ENCODE results near the gene SPATS1. TPM values are rescaled to one million over a fixed set of nuclear protein-coding genes. Genes with fewer than 3 reads are reported as not detected.
A peak's percentile ranks its signal among the peaks of the same experiment; 100 is the strongest.

SPATS1 gene
- total and polyA plus RNA-seq, 2 of the 13 experiments (the other 11 are each of a cell fraction or from before 2014, with no cell fraction given): not detected

GRCh38 chr6:44312901-44313788 lies 29.3 kb upstream of the SPATS1 start, which contains the start of gene AARS2:
Gene AARS2, minus strand, starts transcription at chr6:44313347. Its CDS starts 24 bp downstream, at chr6:44313323.
- FAIRE-seq (peak; percentile 87), ATAC-seq (peak; percentile 96), DNase-seq (ENCODE audit: low spot score) (peak; percentile 87)
- peak within 1 kb of the TSS; percentile 73 for H2AFZ ChIP-seq (ENCODE audit: low read length)
- in situ Hi-C loops (cut with HindIII; ENCODE audit: extremely low pct_ligation_motif_present, low pct_unique_long_range_greater_than_20kb) (loop anchor here (5.0 kb wide), 1 partner anchor 46 kb away; the partner anchor contains the start of gene NFKBIE), intact Hi-C loops (cut with micrococcal nuclease; ENCODE audit: unreplicated experiment) (loop anchor here (1.0 kb wide), 1 partner anchor 16 kb away; no protein-coding TSS in a partner anchor)
- CTCF ChIA-PET (ENCODE audit: low intra/inter-chr PET ratio, low total read pairs): interaction anchor here (1.0 kb wide), 1 partner anchor 25 kb away, joined by 3 read pairs; no protein-coding TSS in a partner anchor
- no peaks in the 10 kb centered on the region for H4K20me1 ChIP-seq (ENCODE audit: insufficient read depth, low read length)
- peak within 1 kb of the TSS; percentile 92 to 97 (median 96) for H3K4me3 ChIP-seq (replicated peaks in 1 of 3; ENCODE audit: insufficient read depth in 1 of 3, low read depth in 2 of 3, low read length in 3 of 3)
- POLR2A ChIA-PET: interaction anchor here (0.9 to 1.4 kb wide), 9 partner anchors 8 to 92 kb away, joined by 3 to 10 read pairs (median 4); partner anchors contain the start of genes CDC5L, HSP90AB1 and TMEM151B
- H3K27ac ChIP-seq (ENCODE audit: extremely low read length, insufficient read depth, low read length): peak within 1 kb of the TSS; percentile 58
- 3% methylated on average over 38 of the region's 52 CpGs for WGBS (ENCODE audit: low lambda C conversion rate)
- H3K9me3 ChIP-seq (ENCODE audit: low read length): no peaks in the 10 kb centered on the region
- peaks cover 0 to 17% of the 10 kb centered on the region in 2 experiments; a peak in 2 of 5 replicates for H3K27me3 ChIP-seq (ENCODE audit: control insufficient read depth in 1 of 2, insufficient read depth in 2 of 2, low read length in 2 of 2)
- peak within 1 kb of the TSS; percentile 93 for H3K4me2 ChIP-seq (ENCODE audit: low read depth, low read length)
- BruUV-seq (replicated peaks): no TSS peak
- H3K79me2 ChIP-seq (ENCODE audit: insufficient read depth, low read length): peaks cover 15% of the 10 kb centered on the region
- H3K36me3 ChIP-seq (replicated peaks in 1 of 2; ENCODE audit: control insufficient read depth in 1 of 2, insufficient read depth in 2 of 2, low read length in 2 of 2): peaks cover 20 to 34% of the 10 kb centered on the region in 2 experiments
- H3K4me1 ChIP-seq (ENCODE audit: insufficient read depth, low read length): peaks cover 22% of the 10 kb centered on the region
- peak within 1 kb of the TSS; percentile 88 for H3K9ac ChIP-seq (ENCODE audit: insufficient read depth, low read depth, low read length)
- TF ChIP-seq PHF8 (CRISPR knock-in tag; IDR thresholded peaks at IDR 0.05) (peak; percentile 98), SAP130 (CRISPR knock-in tag; IDR thresholded peaks at IDR 0.05; ENCODE audit: low read depth) (peak; percentile 99), PRPF4 (IDR thresholded peaks at IDR 0.05; ENCODE audit: low read depth, low read length, poor library complexity, severe bottlenecking) (no peak), MEIS1 (CRISPR knock-in tag; IDR thresholded peaks at IDR 0.05; ENCODE audit: borderline replicate concordance) (peak; percentile 93; the same call in 1 of the 2 replicates), GPN1 (CRISPR knock-in tag; IDR thresholded peaks at IDR 0.05; ENCODE audit: borderline replicate concordance) (peak; percentile 91), SP5 (CRISPR knock-in tag; IDR thresholded peaks at IDR 0.05; ENCODE audit: borderline replicate concordance, low read depth) (peak; percentile 54; the same call in 1 of the 2 replicates), ZBTB39 (CRISPR knock-in tag; IDR thresholded peaks at IDR 0.05) (peak; percentile 93), ZNF713 (CRISPR knock-in tag; IDR thresholded peaks at IDR 0.05) (0 out of 2 replicates have a peak, but pooled peaks have one; percentile 73), PPARG (CRISPR knock-in tag; conservative IDR thresholded peaks at IDR 0.05) (peak; percentile 75), DNMT1 (CRISPR knock-in tag; IDR thresholded peaks at IDR 0.05) (peak; percentile 80; the same call in 1 of the 2 replicates), ZNF33B (CRISPR knock-in tag; IDR thresholded peaks at IDR 0.05) (peak; percentile 95; the same call in 1 of the 2 replicates), ZNF460 (CRISPR knock-in tag; IDR thresholded peaks at IDR 0.05; ENCODE audit: borderline replicate concordance) (peak; percentile 65; the same call in 1 of the 2 replicates), ZFP36L1 (CRISPR knock-in tag; IDR thresholded peaks at IDR 0.05) (peak; percentile 96), NFYC (CRISPR knock-in tag; IDR thresholded peaks at IDR 0.05) (peak; percentile 71)
- TF ChIP-seq, protein P1, sequence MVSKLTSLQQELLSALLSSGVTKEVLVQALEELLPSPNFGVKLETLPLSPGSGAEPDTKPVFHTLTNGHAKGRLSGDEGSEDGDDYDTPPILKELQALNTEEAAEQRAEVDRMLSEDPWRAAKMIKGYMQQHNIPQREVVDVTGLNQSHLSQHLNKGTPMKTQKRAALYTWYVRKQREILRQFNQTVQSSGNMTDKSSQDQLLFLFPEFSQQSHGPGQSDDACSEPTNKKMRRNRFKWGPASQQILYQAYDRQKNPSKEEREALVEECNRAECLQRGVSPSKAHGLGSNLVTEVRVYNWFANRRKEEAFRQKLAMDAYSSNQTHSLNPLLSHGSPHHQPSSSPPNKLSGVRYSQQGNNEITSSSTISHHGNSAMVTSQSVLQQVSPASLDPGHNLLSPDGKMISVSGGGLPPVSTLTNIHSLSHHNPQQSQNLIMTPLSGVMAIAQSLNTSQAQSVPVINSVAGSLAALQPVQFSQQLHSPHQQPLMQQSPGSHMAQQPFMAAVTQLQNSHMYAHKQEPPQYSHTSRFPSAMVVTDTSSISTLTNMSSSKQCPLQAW (CRISPR knock-in tag; IDR thresholded peaks at IDR 0.05): peak; percentile 96
- TF ChIP-seq, protein P2, sequence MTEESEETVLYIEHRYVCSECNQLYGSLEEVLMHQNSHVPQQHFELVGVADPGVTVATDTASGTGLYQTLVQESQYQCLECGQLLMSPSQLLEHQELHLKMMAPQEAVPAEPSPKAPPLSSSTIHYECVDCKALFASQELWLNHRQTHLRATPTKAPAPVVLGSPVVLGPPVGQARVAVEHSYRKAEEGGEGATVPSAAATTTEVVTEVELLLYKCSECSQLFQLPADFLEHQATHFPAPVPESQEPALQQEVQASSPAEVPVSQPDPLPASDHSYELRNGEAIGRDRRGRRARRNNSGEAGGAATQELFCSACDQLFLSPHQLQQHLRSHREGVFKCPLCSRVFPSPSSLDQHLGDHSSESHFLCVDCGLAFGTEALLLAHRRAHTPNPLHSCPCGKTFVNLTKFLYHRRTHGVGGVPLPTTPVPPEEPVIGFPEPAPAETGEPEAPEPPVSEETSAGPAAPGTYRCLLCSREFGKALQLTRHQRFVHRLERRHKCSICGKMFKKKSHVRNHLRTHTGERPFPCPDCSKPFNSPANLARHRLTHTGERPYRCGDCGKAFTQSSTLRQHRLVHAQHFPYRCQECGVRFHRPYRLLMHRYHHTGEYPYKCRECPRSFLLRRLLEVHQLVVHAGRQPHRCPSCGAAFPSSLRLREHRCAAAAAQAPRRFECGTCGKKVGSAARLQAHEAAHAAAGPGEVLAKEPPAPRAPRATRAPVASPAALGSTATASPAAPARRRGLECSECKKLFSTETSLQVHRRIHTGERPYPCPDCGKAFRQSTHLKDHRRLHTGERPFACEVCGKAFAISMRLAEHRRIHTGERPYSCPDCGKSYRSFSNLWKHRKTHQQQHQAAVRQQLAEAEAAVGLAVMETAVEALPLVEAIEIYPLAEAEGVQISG (CRISPR knock-in tag; IDR thresholded peaks at IDR 0.05): peak; percentile 100

Measured in HepG2 (cell line).